Hepatocyte (in vitro differentiated cells): Measurements from ENCODE around the gene FLVCR2.

Source experiments
- CTCF ChIP-seq: fragments of 200-600 bp; sonication (generic); IDR thresholded peaks from 2 replicates; pipeline ENCODE4 v1.5.1; 2016; ENCODE audit warnings: antibody characterized with exemption, mild to moderate bottlenecking; ENCODE audit not compliant: poor library complexity
- EZH2phosphoT487 ChIP-seq: fragments of 200-600 bp; sonication (generic); IDR thresholded peaks from one replicate; pipeline ENCODE4 v1.6.1; 2018; ENCODE audit warnings: antibody characterized with exemption, mild to moderate bottlenecking, low read depth, moderate library complexity; ENCODE audit not compliant: unreplicated experiment, severe bottlenecking

DNA sequence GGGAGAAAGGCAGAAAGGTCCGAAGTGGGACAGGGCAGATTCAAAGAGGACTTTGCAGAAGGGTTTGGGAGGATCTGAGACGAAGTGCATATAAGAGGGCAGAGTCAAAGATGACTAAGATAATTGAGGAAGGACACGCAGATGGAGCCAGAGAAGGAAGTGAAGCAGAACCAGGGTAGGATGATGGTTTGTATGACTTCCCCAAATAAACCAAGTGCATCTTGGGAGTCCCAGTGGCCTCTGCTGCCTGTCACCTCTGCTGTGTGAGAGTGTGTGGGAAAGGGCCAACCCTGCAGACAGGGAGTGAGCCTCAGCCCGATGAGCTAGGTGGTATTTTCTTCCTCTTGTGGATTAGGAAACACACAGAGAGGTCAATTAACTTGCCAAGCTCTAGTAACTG lies 36.8 kb downstream of the FLVCR2 start:
- no peak for TF ChIP-seq CTCF
- no peak for TF ChIP-seq EZH2phosphoT487
